AG09319 (cell line): ENCODE results near the gene ZNF367.

Experiments used
- DNase-seq: peaks from one replicate; pipeline ENCODE4 v3.0.0-alpha.2; 2010; ENCODE audit warnings: low read depth; ENCODE audit errors: extremely low read depth
- CTCF ChIP-seq: IDR thresholded peaks from 2 replicates; pipeline ENCODE4 v1.5.1; 2011; ENCODE audit warnings: low read depth, mild to moderate bottlenecking, inconsistent platforms, low read length, moderate library complexity

Gene ZNF367

GRCh38 chr9:96436063-96436455 is 17.9 kb upstream of the ZNF367 start:
- DNase-seq, result no peak
- no peak for TF ChIP-seq CTCF

- TF ChIP-seq CTCF, result no peak
- no peak for DNase-seq
Measured at GRCh38 chr9:96435345-96435744, 17.2 kb upstream of the ZNF367 start.

GRCh38 chr9:96430377-96430776 is 12.2 kb upstream of the ZNF367 start:
- no peak for DNase-seq
- no peak for TF ChIP-seq CTCF

GRCh38 chr9:96429732-96430131 is 11.6 kb upstream of the ZNF367 start:
- DNase-seq, result no peak
- TF ChIP-seq CTCF, result no peak

- no peak for TF ChIP-seq CTCF
- DNase-seq, result no peak
Measured at GRCh38 chr9:96425500-96426169, 7.5 kb upstream of the ZNF367 start.

GRCh38 chr9:96423985-96424336 is 5.8 kb upstream of the ZNF367 start:
- no peak for TF ChIP-seq CTCF

GRCh38 chr9:96423322-96423984 is 5.3 kb upstream of the ZNF367 start:
- TF ChIP-seq CTCF, result no peak
- no peak for DNase-seq

More at GRCh38 chr9:96423985-96424336, 5.8 kb upstream of the ZNF367 start:
- DNase-seq, result no peak
